Measurements from ENCODE around the gene FNDC1.

The FNDC1 gene

GRCh38 chr6:159260208-159260607, 91.0 kb downstream of the FNDC1 start:
- H3K4me3 ChIP-seq (ENCODE audit: low read depth, low read length): no peak overlapping the region
- TF ChIP-seq CTCF (IDR thresholded peaks at IDR 0.05; ENCODE audit: low read depth, low read length, missing control alignments): no peak
- no peak for DNase-seq (ENCODE audit: low read depth)
- in situ Hi-C loops (cut with HindIII; ENCODE audit: low sequenced_read_pairs): no loop called here

GRCh38 chr6:159261995-159262394, 92.8 kb downstream of the FNDC1 start:
- no peak for TF ChIP-seq CTCF (IDR thresholded peaks at IDR 0.05; ENCODE audit: low read depth, low read length, missing control alignments)
- no peak overlapping the region for H3K4me3 ChIP-seq (ENCODE audit: low read depth, low read length)
- DNase-seq (ENCODE audit: low read depth): no peak
- in situ Hi-C loops (cut with HindIII; ENCODE audit: low sequenced_read_pairs): no loop called here

- in situ Hi-C loops (cut with HindIII; ENCODE audit: low sequenced_read_pairs): no loop called here
- DNase-seq (ENCODE audit: low read depth): no peak
- TF ChIP-seq CTCF (IDR thresholded peaks at IDR 0.05; ENCODE audit: low read depth, low read length, missing control alignments): no peak
- H3K4me3 ChIP-seq (ENCODE audit: low read depth, low read length): no peak overlapping the region
Observed at GRCh38 chr6:159262586-159262985, 93.4 kb downstream of the FNDC1 start.

GRCh38 chr6:159267165-159267564, 98.0 kb downstream of the FNDC1 start:
- in situ Hi-C loops (cut with HindIII; ENCODE audit: low sequenced_read_pairs): no loop called here

GRCh38 chr6:159268511-159268910, 99.3 kb downstream of the FNDC1 start:
- TF ChIP-seq CTCF (IDR thresholded peaks at IDR 0.05; ENCODE audit: low read depth, low read length, missing control alignments): no peak
- DNase-seq (ENCODE audit: low read depth): no peak
- H3K4me3 ChIP-seq (ENCODE audit: low read depth, low read length): no peak overlapping the region
- in situ Hi-C loops (cut with HindIII; ENCODE audit: low sequenced_read_pairs): no loop called here

More at GRCh38 chr6:159267165-159267564, 98.0 kb downstream of the FNDC1 start:
- TF ChIP-seq CTCF (IDR thresholded peaks at IDR 0.05; ENCODE audit: low read depth, low read length, missing control alignments): no peak
- H3K4me3 ChIP-seq (ENCODE audit: low read depth, low read length): no peak overlapping the region
- DNase-seq (ENCODE audit: low read depth): no peak

GRCh38 chr6:159271257-159271656, 102.1 kb downstream of the FNDC1 start:
- H3K4me3 ChIP-seq (ENCODE audit: low read depth, low read length): no peak overlapping the region
- DNase-seq (ENCODE audit: low read depth): no peak
- TF ChIP-seq CTCF (IDR thresholded peaks at IDR 0.05; ENCODE audit: low read depth, low read length, missing control alignments): no peak
- in situ Hi-C loops (cut with HindIII; ENCODE audit: low sequenced_read_pairs): no loop called here

- DNase-seq (ENCODE audit: low read depth): no peak
- TF ChIP-seq CTCF (IDR thresholded peaks at IDR 0.05; ENCODE audit: low read depth, low read length, missing control alignments): no peak
- in situ Hi-C loops (cut with HindIII; ENCODE audit: low sequenced_read_pairs): no loop called here
- no peak overlapping the region for H3K4me3 ChIP-seq (ENCODE audit: low read depth, low read length)
Observed at GRCh38 chr6:159278626-159279025, 109.4 kb downstream of the FNDC1 start.

All from astrocyte of the cerebellum (primary cell).